GM13976 (cell line): ENCODE measurements around the gene EPS8L3.

Experiments used
- DNase-seq: peaks from one replicate; pipeline ENCODE4 v3.0.0; 2012; ENCODE audit warnings: low spot score
- CTCF ChIP-seq: IDR thresholded peaks from 2 replicates; pipeline ENCODE4 v1.5.1; 2012; ENCODE audit warnings: borderline replicate concordance, mild to moderate bottlenecking; ENCODE audit not compliant: insufficient read depth; ENCODE audit errors: extremely low read depth, missing control alignments, control extremely low read depth
- in situ Hi-C: fragments of 300-500 bp; cut with MboI; formaldehyde crosslinking; loops from one replicate; pipeline ENCODE4 v1.12.0; 2022; ENCODE audit warnings: low sequenced_read_pairs, mixed read lengths, inconsistent platforms; ENCODE audit not compliant: unreplicated experiment

The EPS8L3 gene

GRCh38 chr1:109773900-109774485, 10.3 kb upstream of the EPS8L3 start:
- no peak for DNase-seq
- in situ Hi-C loops, result loop anchor here (5.0 kb wide), 2 partner anchors 132 to 227 kb away; partner anchors contain the start of gene GNAI3
- no peak for TF ChIP-seq CTCF

GRCh38 chr1:109773203-109773899, 9.6 kb upstream of the EPS8L3 start:
- peak; percentile 88 for DNase-seq
- TF ChIP-seq CTCF, result peak; percentile 81
- in situ Hi-C loops, result loop anchor here (5.0 kb wide), 2 partner anchors 131 to 226 kb away; partner anchors contain the start of gene GNAI3

GRCh38 chr1:109772658-109773202, 9.0 kb upstream of the EPS8L3 start:
- in situ Hi-C loops, result loop anchor here (5.0 kb wide), 2 partner anchors 130 to 225 kb away; partner anchors contain the start of gene GNAI3
- TF ChIP-seq CTCF, result no peak
- no peak for DNase-seq

- TF ChIP-seq CTCF, result no peak
- DNase-seq, result no peak
- in situ Hi-C loops, result loop anchor here (5.0 kb wide), 2 partner anchors 130 to 225 kb away; partner anchors contain the start of gene GNAI3
These were observed 8.3 kb upstream of the EPS8L3 start for GRCh38 chr1:109771712-109772657.

GRCh38 chr1:109770331-109771095, 6.8 kb upstream of the EPS8L3 start:
- in situ Hi-C loops, result loop anchor here (5.0 kb wide), 2 partner anchors 128 to 223 kb away; partner anchors contain the start of gene GNAI3
- DNase-seq, result no peak
- TF ChIP-seq CTCF, result no peak
